Duodenal mucosa (tissue), 2 donors: ENCODE data around the gene GABRB1.

Experiments used
- H3K27ac ChIP-seq: one replicate; pipeline ENCODE4 v1.7.0; 2013; ENCODE audit warnings: low read depth, low read length
- H3K27me3 ChIP-seq, 2 donors: one replicate each; pipeline ENCODE4 v1.7.0; 2013; ENCODE audit warnings: low read length in 2 of 2, control low read depth in 1 of 2; ENCODE audit not compliant: insufficient read depth in 2 of 2, control insufficient read depth in 1 of 2
- H3K36me3 ChIP-seq, 2 donors: one replicate each; pipeline ENCODE4 v1.7.0; 2013; ENCODE audit warnings: low read length in 2 of 2, control low read depth in 1 of 2; ENCODE audit not compliant: insufficient read depth in 2 of 2, control insufficient read depth in 1 of 2
- H3K4me1 ChIP-seq, 2 donors: one replicate each; pipeline ENCODE4 v1.7.0; 2013; ENCODE audit warnings: low read length in 2 of 2, control low read depth in 1 of 2; ENCODE audit not compliant: insufficient read depth in 2 of 2, control insufficient read depth in 1 of 2
- H3K4me3 ChIP-seq, 2 donors: one replicate each; pipeline ENCODE4 v1.7.0; 2013; ENCODE audit warnings: low read length in 2 of 2, low read depth in 1 of 2
- H3K9ac ChIP-seq, 2 donors: one replicate each; pipeline ENCODE4 v1.7.0; 2013; ENCODE audit warnings: low read length in 2 of 2, low read depth in 1 of 2
- H3K9me3 ChIP-seq, 2 donors: one replicate each; pipeline ENCODE4 v1.7.0; 2013; ENCODE audit warnings: low read length in 2 of 2, control low read depth in 1 of 2; ENCODE audit not compliant: control insufficient read depth in 1 of 2

GABRB1 gene

GRCh38 chr4:47068986-47069385 lies 37.6 kb downstream of the GABRB1 start:
- H3K9ac ChIP-seq, result no peak overlapping the region

DNA sequence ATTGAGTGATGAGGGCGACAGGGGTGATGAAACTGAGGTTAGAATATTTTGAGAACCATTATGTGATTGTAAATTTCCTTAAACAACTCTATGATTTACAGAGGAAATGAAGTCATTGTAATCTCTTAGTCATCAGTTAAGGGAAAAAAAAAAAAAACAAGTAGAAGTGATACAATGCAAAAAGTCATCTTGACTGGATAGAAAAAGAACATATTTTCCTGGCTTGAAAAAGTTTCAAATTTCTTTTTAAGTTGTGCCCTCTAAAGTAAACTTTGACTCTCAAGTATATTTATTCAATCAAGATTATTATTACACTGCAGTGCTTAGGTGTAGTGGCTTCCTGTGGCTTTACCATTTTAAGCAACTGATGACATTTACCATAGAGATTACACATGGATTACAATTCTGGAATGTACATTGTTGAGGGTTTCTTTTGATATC lies 40.6 kb downstream of the GABRB1 start:
- no peaks in the 10 kb centered on the region for H3K9me3 ChIP-seq
- H3K4me3 ChIP-seq, result no peak overlapping the region
- no peak overlapping the region for H3K27ac ChIP-seq
- no peaks in the 10 kb centered on the region for H3K27me3 ChIP-seq
- no peak overlapping the region for H3K9ac ChIP-seq
- H3K36me3 ChIP-seq, result no peaks in the 10 kb centered on the region
- H3K4me1 ChIP-seq, result no peaks in the 10 kb centered on the region

More at GRCh38 chr4:47068986-47069385, 37.6 kb downstream of the GABRB1 start:
- H3K9me3 ChIP-seq, result no peaks in the 10 kb centered on the region
- H3K27ac ChIP-seq, result no peak overlapping the region
- H3K36me3 ChIP-seq, result no peaks in the 10 kb centered on the region
- H3K4me1 ChIP-seq, result no peaks in the 10 kb centered on the region
- no peaks in the 10 kb centered on the region for H3K27me3 ChIP-seq
- H3K4me3 ChIP-seq, result no peak overlapping the region

DNA sequence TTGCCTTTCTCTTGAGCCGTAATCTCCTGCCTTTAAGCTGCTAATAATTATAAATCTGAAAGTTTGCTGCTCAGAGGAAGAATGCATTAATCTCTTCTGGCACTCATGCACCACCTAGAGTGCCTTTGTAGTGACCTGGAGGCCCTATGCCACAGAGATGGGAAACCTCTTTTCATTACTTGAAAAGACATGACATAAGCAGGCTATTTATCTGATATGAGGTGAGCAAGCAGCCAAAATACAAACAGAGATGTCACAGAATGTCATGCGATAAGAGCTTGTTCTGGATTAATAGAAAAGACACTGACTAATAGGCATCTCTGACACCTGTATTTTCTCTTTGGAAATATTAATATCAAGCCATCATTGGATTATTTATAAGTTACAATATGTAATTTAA lies 42.3 kb downstream of the GABRB1 start:
- Histone ChIP-seq H3K27me3 (no peaks in the 10 kb centered on the region), H3K4me3 (no peak overlapping the region), H3K36me3 (no peaks in the 10 kb centered on the region), H3K4me1 (no peaks in the 10 kb centered on the region), H3K9me3 (no peaks in the 10 kb centered on the region), H3K27ac (no peak overlapping the region), H3K9ac (no peak overlapping the region)

DNA sequence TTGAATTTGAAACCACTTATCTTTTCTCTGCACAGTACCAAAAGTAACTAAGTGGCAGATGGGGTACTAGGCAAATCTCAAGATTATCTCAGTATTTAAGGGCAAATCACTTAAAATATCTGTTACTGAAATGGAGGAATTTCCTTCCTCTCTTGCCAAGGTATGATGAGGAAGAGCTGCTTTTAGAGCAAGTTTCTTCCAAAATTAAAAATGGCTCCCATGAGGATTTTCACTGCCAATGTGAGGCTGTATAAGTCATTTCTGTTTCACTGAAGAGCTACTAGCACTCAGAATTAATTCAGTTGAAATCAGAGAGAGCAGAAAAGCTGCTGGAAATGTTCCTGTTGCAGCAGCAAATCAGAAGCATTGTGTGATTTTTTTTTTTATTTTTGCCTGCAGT lies 43.4 kb downstream of the GABRB1 start:
- Histone ChIP-seq H3K27ac (no peak overlapping the region), H3K27me3 (no peaks in the 10 kb centered on the region), H3K36me3 (no peaks in the 10 kb centered on the region)

GRCh38 chr4:47075262-47075661 lies 43.9 kb downstream of the GABRB1 start:
- Histone ChIP-seq H3K9ac (no peak overlapping the region), H3K4me3 (no peak overlapping the region), H3K4me1 (no peaks in the 10 kb centered on the region), H3K27me3 (no peaks in the 10 kb centered on the region), H3K9me3 (no peaks in the 10 kb centered on the region), H3K27ac (no peak overlapping the region), H3K36me3 (no peaks in the 10 kb centered on the region)

More for the DNA sequence above, 43.4 kb downstream of the GABRB1 start:
- Histone ChIP-seq H3K4me3 (no peak overlapping the region), H3K9ac (no peak overlapping the region), H3K4me1 (no peaks in the 10 kb centered on the region), H3K9me3 (no peaks in the 10 kb centered on the region)

- H3K27me3 ChIP-seq, result no peaks in the 10 kb centered on the region
- H3K4me3 ChIP-seq, result no peak overlapping the region
- H3K9ac ChIP-seq, result no peak overlapping the region
- H3K9me3 ChIP-seq, result no peaks in the 10 kb centered on the region
- H3K27ac ChIP-seq, result no peak overlapping the region
- no peaks in the 10 kb centered on the region for H3K36me3 ChIP-seq
- H3K4me1 ChIP-seq, result no peaks in the 10 kb centered on the region
Observed at GRCh38 chr4:47075919-47076318, 44.6 kb downstream of the GABRB1 start.

GRCh38 chr4:47084111-47084510 lies 52.7 kb downstream of the GABRB1 start:
- Histone ChIP-seq H3K27me3 (no peaks in the 10 kb centered on the region), H3K27ac (no peak overlapping the region), H3K4me1 (no peaks in the 10 kb centered on the region), H3K36me3 (no peaks in the 10 kb centered on the region), H3K9ac (no peak overlapping the region), H3K9me3 (no peaks in the 10 kb centered on the region), H3K4me3 (no peak overlapping the region)

DNA sequence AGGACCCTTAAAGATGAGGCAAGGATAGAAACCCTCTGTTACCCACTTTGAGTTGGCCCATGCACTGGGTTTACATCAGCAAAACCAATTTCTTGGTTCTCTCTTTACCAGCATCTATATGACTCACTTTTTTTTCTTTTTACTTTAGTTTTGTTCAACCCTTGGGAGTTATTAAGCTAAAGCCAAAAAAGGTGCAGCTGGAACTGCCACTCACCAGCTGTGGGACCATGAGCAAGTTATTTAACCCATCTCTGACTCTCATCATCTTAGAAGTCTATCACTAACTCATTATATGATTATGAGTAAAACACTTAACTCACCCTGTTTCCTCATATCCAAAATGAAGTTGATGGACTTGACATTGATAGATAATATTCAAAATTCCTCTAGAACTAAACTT lies 53.4 kb downstream of the GABRB1 start:
- no peak overlapping the region for H3K9ac ChIP-seq
- H3K27ac ChIP-seq, result no peak overlapping the region
- no peaks in the 10 kb centered on the region for H3K36me3 ChIP-seq
- H3K27me3 ChIP-seq, result no peaks in the 10 kb centered on the region
- no peak overlapping the region for H3K4me3 ChIP-seq
- H3K9me3 ChIP-seq, result no peaks in the 10 kb centered on the region
- no peaks in the 10 kb centered on the region for H3K4me1 ChIP-seq

DNA sequence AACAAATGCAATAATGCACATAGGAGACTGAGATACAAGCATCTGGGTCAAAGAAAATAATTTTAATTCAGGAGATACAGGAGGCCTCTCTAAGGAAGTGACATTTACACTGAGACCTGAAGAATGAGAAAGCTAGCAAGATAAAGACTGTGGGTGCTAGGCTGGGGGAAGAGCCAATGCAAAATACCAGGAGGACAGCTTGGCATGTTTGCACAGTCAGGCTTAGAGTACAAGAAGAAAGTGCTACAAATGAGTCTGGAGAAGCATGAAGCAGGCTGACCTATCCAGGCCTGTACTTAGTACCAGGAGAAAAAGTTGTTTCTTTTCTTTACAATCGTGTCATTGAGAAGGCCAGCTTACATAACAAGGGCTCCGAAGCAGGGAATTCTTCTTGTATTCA lies 56.9 kb downstream of the GABRB1 start:
- H3K4me1 ChIP-seq, result no peaks in the 10 kb centered on the region
- H3K27ac ChIP-seq, result no peak overlapping the region
- H3K27me3 ChIP-seq, result no peaks in the 10 kb centered on the region
- H3K9me3 ChIP-seq, result no peaks in the 10 kb centered on the region
- no peak overlapping the region for H3K4me3 ChIP-seq
- H3K9ac ChIP-seq, result no peak overlapping the region
- no peaks in the 10 kb centered on the region for H3K36me3 ChIP-seq

- H3K27me3 ChIP-seq, result no peaks in the 10 kb centered on the region
- no peaks in the 10 kb centered on the region for H3K4me1 ChIP-seq
- no peak overlapping the region for H3K4me3 ChIP-seq
- H3K9ac ChIP-seq, result no peak overlapping the region
- no peaks in the 10 kb centered on the region for H3K36me3 ChIP-seq
- no peak overlapping the region for H3K27ac ChIP-seq
- no peaks in the 10 kb centered on the region for H3K9me3 ChIP-seq
Observed at GRCh38 chr4:47095884-47096283, 64.5 kb downstream of the GABRB1 start.

GRCh38 chr4:47101453-47101852 lies 70.1 kb downstream of the GABRB1 start:
- Histone ChIP-seq H3K4me1 (no peaks in the 10 kb centered on the region), H3K36me3 (no peaks in the 10 kb centered on the region), H3K27me3 (no peaks in the 10 kb centered on the region), H3K4me3 (no peak overlapping the region), H3K9me3 (no peaks in the 10 kb centered on the region), H3K9ac (no peak overlapping the region), H3K27ac (no peak overlapping the region)
